Astrocyte (in vitro differentiated cells and primary cell): ENCODE measurements around the gene BBX. TPM values are rescaled to one million over a fixed set of nuclear protein-coding genes. Genes with fewer than 3 reads are reported as not detected.
A peak's percentile ranks its signal among the peaks of the same experiment; 100 is the strongest.

Source experiments
- DNase-seq: peaks from one replicate; pipeline ENCODE4 v3.0.0-alpha.2; 2010; ENCODE audit warnings: low read depth
- FAIRE-seq: peaks from 2 replicates; lab custom pipeline; 2011; peaks lifted over from hg19 to GRCh38; lab: Jason Lieb, UNC
- H2AFZ ChIP-seq: 2 replicates; pipeline ENCODE4 v1.6.0; 2012; ENCODE audit warnings: low read depth, low read length, inconsistent platforms
- H3K27ac ChIP-seq: 2 replicates; pipeline ENCODE4 v1.5.1; 2011; ENCODE audit warnings: low read depth, low read length, inconsistent platforms
- H3K27me3 ChIP-seq: 2 replicates; pipeline ENCODE4 v1.6.0; 2011; ENCODE audit warnings: low read length, inconsistent platforms; ENCODE audit not compliant: insufficient read depth
- H3K36me3 ChIP-seq: 2 replicates; pipeline ENCODE4 v1.5.1; 2011; ENCODE audit warnings: low read length, inconsistent platforms; ENCODE audit not compliant: insufficient read depth
- H3K4me1 ChIP-seq: 2 replicates; pipeline ENCODE4 v1.5.1; 2011; ENCODE audit warnings: low read length, inconsistent platforms; ENCODE audit not compliant: insufficient read depth
- H3K4me2 ChIP-seq: 2 replicates; pipeline ENCODE4 v1.6.0; 2012; ENCODE audit warnings: low read length, inconsistent platforms
- H3K4me3 ChIP-seq: 2 replicates; pipeline ENCODE4 v1.5.1; 2011; ENCODE audit warnings: low read depth, mild to moderate bottlenecking, low read length, inconsistent platforms; ENCODE audit not compliant: insufficient read depth
- H3K79me2 ChIP-seq: 2 replicates; pipeline ENCODE4 v1.6.0; 2012; ENCODE audit warnings: mild to moderate bottlenecking, low read length, inconsistent platforms; ENCODE audit not compliant: insufficient read depth
- H3K9ac ChIP-seq: 2 replicates; pipeline ENCODE4 v1.6.0; 2012; ENCODE audit warnings: mild to moderate bottlenecking, low read length, inconsistent platforms
- H3K9me3 ChIP-seq: 2 replicates; pipeline ENCODE4 v1.5.1; 2012; ENCODE audit warnings: low read depth, mild to moderate bottlenecking, low read length, inconsistent platforms; ENCODE audit not compliant: insufficient read depth
- H4K20me1 ChIP-seq: 2 replicates; pipeline ENCODE4 v1.6.0; 2012; ENCODE audit warnings: low read length, inconsistent platforms; ENCODE audit not compliant: insufficient read depth
- H3K27ac Mint-ChIP-seq: one replicate; pipeline ENCODE4 v1.8.0; 2021; ENCODE audit warnings: mild to moderate bottlenecking, mixed read lengths; ENCODE audit not compliant: unreplicated experiment
- H3K27me3 Mint-ChIP-seq: one replicate; pipeline ENCODE4 v1.8.0; 2021; ENCODE audit warnings: low read depth, mixed read lengths; ENCODE audit not compliant: unreplicated experiment
- H3K36me3 Mint-ChIP-seq: one replicate; pipeline ENCODE4 v1.8.0; 2021; ENCODE audit warnings: low read depth, mixed read lengths; ENCODE audit not compliant: unreplicated experiment
- H3K4me1 Mint-ChIP-seq: one replicate; pipeline ENCODE4 v1.8.0; 2021; ENCODE audit warnings: low read depth, mixed read lengths; ENCODE audit not compliant: unreplicated experiment
- H3K4me3 Mint-ChIP-seq: one replicate; pipeline ENCODE4 v1.8.0; 2021; ENCODE audit warnings: mild to moderate bottlenecking, moderate library complexity, mixed read lengths; ENCODE audit not compliant: unreplicated experiment
- H3K9me3 Mint-ChIP-seq: one replicate; pipeline ENCODE4 v1.8.0; 2021; ENCODE audit warnings: mild to moderate bottlenecking, mixed read lengths; ENCODE audit not compliant: unreplicated experiment
- EZH2 ChIP-seq: IDR thresholded peaks from 2 replicates; pipeline ENCODE4 v1.6.1; 2012; ENCODE audit warnings: mild to moderate bottlenecking, low read length, inconsistent platforms; ENCODE audit not compliant: insufficient read depth
- total RNA-seq: library from RNA; stranded (reverse); gene quantifications from 2 replicates; pipeline ENCODE4 v1.2.1, GENCODE V29; 2021
- TF ChIP-seq, protein P1 (sequence below): IDR thresholded peaks from 2 replicates; pipeline ENCODE4 v1.5.1; 2011; ENCODE audit warnings: low read depth, mild to moderate bottlenecking, inconsistent platforms, low read length, moderate library complexity; ENCODE audit not compliant: insufficient read depth

Gene BBX
- total RNA-seq, 1 donor from 2014 or later, result 91.6 TPM

DNA sequence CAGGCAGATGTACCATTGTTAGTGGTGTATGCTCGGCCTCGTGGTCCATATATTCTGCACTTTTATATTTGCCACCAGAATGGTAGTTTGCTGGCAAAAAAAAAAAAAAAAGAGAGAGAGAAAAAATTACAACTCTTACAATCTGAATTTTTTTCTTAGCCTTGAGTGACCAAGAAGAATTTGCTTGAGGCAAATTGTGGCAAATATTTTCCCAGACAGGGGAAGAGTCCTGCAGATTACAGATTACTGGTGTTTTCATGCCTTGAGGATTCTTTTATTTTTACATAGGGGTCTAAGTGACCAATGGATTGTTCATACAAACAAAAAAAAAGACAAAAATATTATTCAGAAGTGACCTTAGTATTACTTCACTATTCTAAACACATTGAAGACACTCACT is 283.3 kb downstream of the BBX start:
- no peaks in the 10 kb centered on the region for H3K79me2 ChIP-seq
- no peak overlapping the region for H3K4me3 ChIP-seq
- Mint-ChIP-seq H3K36me3 (peaks cover 24% of the 10 kb centered on the region), H3K4me3 (no peak overlapping the region), H3K27ac (no peak overlapping the region), H3K27me3 (no peaks in the 10 kb centered on the region), H3K4me1 (peaks cover 8% of the 10 kb centered on the region), H3K9me3 (no peaks in the 10 kb centered on the region)
- DNase-seq (no peak), FAIRE-seq (no peak)
- H3K27me3 ChIP-seq, result no peaks in the 10 kb centered on the region
- no peaks in the 10 kb centered on the region for H3K9me3 ChIP-seq
- H3K4me1 ChIP-seq, result peaks cover 5% of the 10 kb centered on the region
- H3K36me3 ChIP-seq, result peaks cover 28% of the 10 kb centered on the region
- no peak overlapping the region for H3K9ac ChIP-seq
- no peak overlapping the region for H2AFZ ChIP-seq
- no peak for TF ChIP-seq EZH2
- TF ChIP-seq, protein P1, sequence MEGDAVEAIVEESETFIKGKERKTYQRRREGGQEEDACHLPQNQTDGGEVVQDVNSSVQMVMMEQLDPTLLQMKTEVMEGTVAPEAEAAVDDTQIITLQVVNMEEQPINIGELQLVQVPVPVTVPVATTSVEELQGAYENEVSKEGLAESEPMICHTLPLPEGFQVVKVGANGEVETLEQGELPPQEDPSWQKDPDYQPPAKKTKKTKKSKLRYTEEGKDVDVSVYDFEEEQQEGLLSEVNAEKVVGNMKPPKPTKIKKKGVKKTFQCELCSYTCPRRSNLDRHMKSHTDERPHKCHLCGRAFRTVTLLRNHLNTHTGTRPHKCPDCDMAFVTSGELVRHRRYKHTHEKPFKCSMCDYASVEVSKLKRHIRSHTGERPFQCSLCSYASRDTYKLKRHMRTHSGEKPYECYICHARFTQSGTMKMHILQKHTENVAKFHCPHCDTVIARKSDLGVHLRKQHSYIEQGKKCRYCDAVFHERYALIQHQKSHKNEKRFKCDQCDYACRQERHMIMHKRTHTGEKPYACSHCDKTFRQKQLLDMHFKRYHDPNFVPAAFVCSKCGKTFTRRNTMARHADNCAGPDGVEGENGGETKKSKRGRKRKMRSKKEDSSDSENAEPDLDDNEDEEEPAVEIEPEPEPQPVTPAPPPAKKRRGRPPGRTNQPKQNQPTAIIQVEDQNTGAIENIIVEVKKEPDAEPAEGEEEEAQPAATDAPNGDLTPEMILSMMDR, result no peak
- no peaks in the 10 kb centered on the region for H4K20me1 ChIP-seq
- no peak overlapping the region for H3K4me2 ChIP-seq
- no peak overlapping the region for H3K27ac ChIP-seq

DNA sequence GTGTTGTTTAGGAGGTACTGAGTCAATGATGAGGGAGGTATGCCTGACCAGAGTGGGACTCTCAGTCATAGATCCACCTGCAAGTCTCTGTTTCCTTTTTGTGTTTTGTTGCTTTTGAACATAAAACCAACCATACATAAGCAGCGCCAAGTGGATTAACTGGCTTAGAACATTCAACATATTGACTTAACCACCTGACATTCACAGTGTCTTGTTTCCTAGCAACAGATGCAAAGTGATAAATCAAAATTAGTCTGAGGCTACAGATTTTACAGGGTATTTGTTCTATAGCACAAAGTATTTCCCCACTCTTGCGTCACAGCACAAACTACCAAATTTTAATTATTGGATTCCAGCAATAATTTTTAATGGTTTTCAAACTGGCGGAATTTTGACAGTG is 283.8 kb downstream of the BBX start:
- FAIRE-seq (no peak), DNase-seq (no peak)
- Histone ChIP-seq H3K9me3 (no peaks in the 10 kb centered on the region), H3K9ac (no peak overlapping the region), H3K4me2 (no peak overlapping the region), H3K4me3 (no peak overlapping the region), H3K27ac (no peak overlapping the region), H2AFZ (no peak overlapping the region), H3K79me2 (no peaks in the 10 kb centered on the region), H3K36me3 (peaks cover 25% of the 10 kb centered on the region), H4K20me1 (no peaks in the 10 kb centered on the region), H3K27me3 (no peaks in the 10 kb centered on the region), H3K4me1 (peaks cover 5% of the 10 kb centered on the region)
- no peak for TF ChIP-seq EZH2
- TF ChIP-seq, protein P1, result no peak
- Mint-ChIP-seq H3K9me3 (no peaks in the 10 kb centered on the region), H3K27ac (no peak overlapping the region), H3K27me3 (no peaks in the 10 kb centered on the region), H3K4me3 (no peak overlapping the region), H3K36me3 (peaks cover 21% of the 10 kb centered on the region), H3K4me1 (peaks cover 8% of the 10 kb centered on the region)

DNA sequence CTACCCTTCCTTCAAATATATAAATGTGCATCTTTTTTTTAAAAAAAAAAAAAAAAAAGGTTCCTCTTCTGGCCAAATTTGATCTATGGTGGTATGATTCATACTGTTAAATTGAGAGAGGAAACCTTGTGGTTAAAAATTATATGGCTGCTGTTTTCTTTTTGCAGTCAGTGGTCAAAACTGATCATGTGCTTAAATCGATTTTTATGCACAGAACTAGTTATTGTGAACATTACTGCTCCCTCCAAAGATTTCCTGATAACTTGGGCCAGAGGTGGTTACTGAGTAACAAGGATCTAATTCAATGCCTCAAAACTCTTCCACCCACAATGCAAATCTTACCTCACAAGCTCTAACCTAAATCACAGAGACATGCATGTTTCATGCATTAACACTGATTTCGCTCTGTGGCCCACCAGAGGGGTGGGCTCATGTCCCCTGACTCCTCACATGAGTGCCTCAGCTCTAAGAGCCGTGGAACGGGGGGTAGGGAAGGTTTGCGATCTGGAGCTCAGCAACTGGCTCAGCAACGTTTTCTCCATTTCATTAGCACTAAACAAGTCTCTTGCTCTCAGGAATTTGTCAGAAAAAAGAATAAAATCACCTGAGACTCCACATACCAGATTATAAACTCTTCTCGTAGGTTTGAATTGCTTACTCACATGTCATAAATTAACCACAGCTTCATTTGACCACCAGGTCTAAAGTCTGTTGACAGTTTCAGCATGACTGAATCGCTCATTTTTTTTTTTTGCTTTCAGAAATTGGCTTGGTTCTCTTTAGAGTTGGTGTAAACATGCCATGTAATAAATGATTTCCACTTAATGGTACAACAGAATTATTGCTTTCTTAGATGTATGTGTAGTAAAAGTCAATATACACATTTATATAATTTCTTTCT is 287.7 kb downstream of the BBX start:
- no peak for DNase-seq
- TF ChIP-seq EZH2, result no peak
- TF ChIP-seq, protein P1, result no peak
- Mint-ChIP-seq H3K4me1 (peaks cover 19% of the 10 kb centered on the region), H3K9me3 (no peaks in the 10 kb centered on the region), H3K27ac (no peak overlapping the region), H3K36me3 (peaks cover 6% of the 10 kb centered on the region), H3K4me3 (no peak overlapping the region), H3K27me3 (no peaks in the 10 kb centered on the region)
- FAIRE-seq, result no peak
- H4K20me1 ChIP-seq, result no peaks in the 10 kb centered on the region
- H3K27me3 ChIP-seq, result no peaks in the 10 kb centered on the region
- no peaks in the 10 kb centered on the region for H3K79me2 ChIP-seq
- no peak overlapping the region for H3K9ac ChIP-seq
- H3K36me3 ChIP-seq, result peaks cover 8% of the 10 kb centered on the region
- peaks cover 5% of the 10 kb centered on the region for H3K4me1 ChIP-seq
- H2AFZ ChIP-seq, result no peak overlapping the region
- H3K9me3 ChIP-seq, result no peaks in the 10 kb centered on the region
- H3K27ac ChIP-seq, result no peak overlapping the region
- H3K4me3 ChIP-seq, result no peak overlapping the region
- peak overlapping the region; percentile 32 for H3K4me2 ChIP-seq
